Measurements from ENCODE around the gene ACY1.

ACY1 gene

DNA sequence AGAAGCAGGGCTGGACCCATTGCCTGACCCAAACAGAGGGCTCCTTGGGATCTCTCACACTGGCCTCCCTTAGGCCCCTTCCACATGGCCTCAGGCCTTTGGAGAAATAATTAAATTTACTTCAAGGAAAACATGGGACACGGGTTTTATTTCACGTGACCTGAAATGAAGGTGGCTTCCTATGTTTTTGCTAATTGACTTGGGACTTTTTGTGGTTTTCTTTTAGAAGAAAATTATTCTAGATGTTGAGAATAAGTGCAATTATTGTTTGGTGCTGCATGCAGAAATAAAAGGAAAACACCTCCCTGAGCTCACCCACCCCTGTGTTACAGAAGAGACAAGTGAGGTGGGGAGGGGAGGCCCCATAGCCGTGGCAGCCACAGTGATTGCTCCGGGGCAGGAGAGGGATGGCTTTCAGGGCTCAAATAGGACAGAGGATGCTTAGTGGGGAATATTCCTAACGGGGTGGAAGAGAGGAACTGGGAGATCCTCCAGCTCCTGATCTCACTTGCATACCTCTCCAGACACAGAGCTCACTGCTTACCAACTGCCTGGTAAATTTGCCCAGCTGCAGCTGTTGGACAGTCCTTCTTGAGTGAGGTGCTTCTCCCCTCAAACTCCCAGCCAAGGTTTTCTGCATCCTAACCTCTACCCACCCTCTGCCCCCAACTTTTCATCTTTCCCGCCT, 41.6 kb downstream of the ACY1 start:
- TF ChIP-seq, protein P1, sequence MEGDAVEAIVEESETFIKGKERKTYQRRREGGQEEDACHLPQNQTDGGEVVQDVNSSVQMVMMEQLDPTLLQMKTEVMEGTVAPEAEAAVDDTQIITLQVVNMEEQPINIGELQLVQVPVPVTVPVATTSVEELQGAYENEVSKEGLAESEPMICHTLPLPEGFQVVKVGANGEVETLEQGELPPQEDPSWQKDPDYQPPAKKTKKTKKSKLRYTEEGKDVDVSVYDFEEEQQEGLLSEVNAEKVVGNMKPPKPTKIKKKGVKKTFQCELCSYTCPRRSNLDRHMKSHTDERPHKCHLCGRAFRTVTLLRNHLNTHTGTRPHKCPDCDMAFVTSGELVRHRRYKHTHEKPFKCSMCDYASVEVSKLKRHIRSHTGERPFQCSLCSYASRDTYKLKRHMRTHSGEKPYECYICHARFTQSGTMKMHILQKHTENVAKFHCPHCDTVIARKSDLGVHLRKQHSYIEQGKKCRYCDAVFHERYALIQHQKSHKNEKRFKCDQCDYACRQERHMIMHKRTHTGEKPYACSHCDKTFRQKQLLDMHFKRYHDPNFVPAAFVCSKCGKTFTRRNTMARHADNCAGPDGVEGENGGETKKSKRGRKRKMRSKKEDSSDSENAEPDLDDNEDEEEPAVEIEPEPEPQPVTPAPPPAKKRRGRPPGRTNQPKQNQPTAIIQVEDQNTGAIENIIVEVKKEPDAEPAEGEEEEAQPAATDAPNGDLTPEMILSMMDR (IDR thresholded peaks at IDR 0.05; ENCODE audit: control insufficient read depth, insufficient read depth, low read depth, low read length, missing control alignments): no peak
- DNase-seq (ENCODE audit: low read depth): no peak
- H3K4me3 ChIP-seq (ENCODE audit: control insufficient read depth, low read depth, low read length): no peak overlapping the region

- TF ChIP-seq, protein P1 (IDR thresholded peaks at IDR 0.05; ENCODE audit: control insufficient read depth, insufficient read depth, low read depth, low read length, missing control alignments): no peak
- DNase-seq (ENCODE audit: low read depth): no peak
- H3K4me3 ChIP-seq (ENCODE audit: control insufficient read depth, low read depth, low read length): no peak overlapping the region
Observed at GRCh38 chr3:52025453-52025852, 42.1 kb downstream of the ACY1 start.

GRCh38 chr3:52026041-52026440, 42.7 kb downstream of the ACY1 start:
- DNase-seq (ENCODE audit: low read depth): no peak
- H3K4me3 ChIP-seq (ENCODE audit: control insufficient read depth, low read depth, low read length): no peak overlapping the region
- TF ChIP-seq, protein P1 (IDR thresholded peaks at IDR 0.05; ENCODE audit: control insufficient read depth, insufficient read depth, low read depth, low read length, missing control alignments): no peak

DNA sequence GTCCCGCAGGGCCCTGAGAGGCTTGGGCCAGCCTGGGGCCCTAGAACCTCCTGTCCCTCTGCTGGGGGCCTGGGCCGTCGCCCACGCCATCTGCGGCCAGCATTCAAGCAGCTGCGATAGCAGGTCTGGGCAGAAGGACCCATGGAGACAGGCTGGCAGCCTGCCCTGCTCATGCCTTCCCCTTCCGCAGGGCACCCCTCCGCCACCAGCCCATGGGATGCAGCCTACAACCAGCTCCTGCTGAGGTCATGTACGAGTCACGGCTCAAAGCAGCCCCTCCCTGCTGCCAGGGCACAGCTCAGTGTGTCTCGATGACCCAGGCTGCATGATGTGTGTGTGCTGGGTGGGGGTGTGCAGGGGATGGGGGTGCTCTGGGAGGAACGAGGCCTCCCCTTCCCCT, 45.2 kb downstream of the ACY1 start:
- TF ChIP-seq, protein P1 (IDR thresholded peaks at IDR 0.05; ENCODE audit: control insufficient read depth, insufficient read depth, low read depth, low read length, missing control alignments): no peak
- no peak for DNase-seq (ENCODE audit: low read depth)
- no peak overlapping the region for H3K4me3 ChIP-seq (ENCODE audit: control insufficient read depth, low read depth, low read length)

GRCh38 chr3:52029053-52029452, 45.7 kb downstream of the ACY1 start:
- TF ChIP-seq, protein P1 (IDR thresholded peaks at IDR 0.05; ENCODE audit: control insufficient read depth, insufficient read depth, low read depth, low read length, missing control alignments): no peak
- DNase-seq (ENCODE audit: low read depth): no peak
- no peak overlapping the region for H3K4me3 ChIP-seq (ENCODE audit: control insufficient read depth, low read depth, low read length)

DNA sequence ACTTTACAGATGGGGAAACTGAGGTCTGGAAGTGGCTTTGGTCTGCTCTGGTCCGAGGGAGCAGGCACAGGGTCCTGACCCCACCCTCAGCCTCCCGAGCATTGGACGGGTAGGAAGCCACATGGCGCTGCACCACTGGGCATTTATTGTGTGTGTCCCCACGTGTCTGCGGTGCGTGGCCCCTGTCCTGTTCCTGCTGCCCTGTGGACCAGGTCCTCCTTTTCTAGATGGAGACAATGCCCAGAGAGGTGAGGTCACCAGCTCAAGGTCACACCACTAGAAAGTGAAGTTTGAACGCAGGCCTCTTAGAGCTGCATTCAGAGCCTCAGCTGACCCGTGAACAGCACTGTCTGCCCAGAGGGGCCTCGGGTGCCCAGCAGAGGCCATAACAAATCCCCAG, 46.2 kb downstream of the ACY1 start:
- no peak for DNase-seq (ENCODE audit: low read depth)
- no peak overlapping the region for H3K4me3 ChIP-seq (ENCODE audit: control insufficient read depth, low read depth, low read length)
- TF ChIP-seq, protein P1 (IDR thresholded peaks at IDR 0.05; ENCODE audit: control insufficient read depth, insufficient read depth, low read depth, low read length, missing control alignments): no peak
